ENCODE measurements around the gene ARHGEF5. TPM values are rescaled to one million over a fixed set of nuclear protein-coding genes. Genes with fewer than 3 reads are reported as not detected.
A peak's percentile ranks its signal among the peaks of the same experiment; 100 is the strongest.
"Not testable (repeated sequence)": the region's sequence is repeated elsewhere in the genome, so short reads cannot be mapped to it uniquely, and the experiment has no call there.

ARHGEF5 gene
- total RNA-seq, 1 experiment from 2014 or later, result 48.2 TPM

- CTCF ChIA-PET; H3K9me3 Mint-ChIP-seq (ENCODE audit: unreplicated experiment); intact Hi-C loops (cut with micrococcal nuclease); POLR2A ChIA-PET; H3K27ac Mint-ChIP-seq (ENCODE audit: low read depth, unreplicated experiment); BruUV-seq (replicated peaks); H3K36me3 Mint-ChIP-seq (ENCODE audit: insufficient read depth, unreplicated experiment); DNase-seq (ENCODE audit: unreplicated experiment); H3K27me3 Mint-ChIP-seq (ENCODE audit: insufficient read depth, unreplicated experiment); H3K4me3 Mint-ChIP-seq (ENCODE audit: unreplicated experiment); H3K4me1 Mint-ChIP-seq (ENCODE audit: insufficient read depth, unreplicated experiment): not testable (repeated sequence)
These were observed 14.0 kb downstream of the ARHGEF5 start for GRCh38 chr7:144369221-144369620.

DNA sequence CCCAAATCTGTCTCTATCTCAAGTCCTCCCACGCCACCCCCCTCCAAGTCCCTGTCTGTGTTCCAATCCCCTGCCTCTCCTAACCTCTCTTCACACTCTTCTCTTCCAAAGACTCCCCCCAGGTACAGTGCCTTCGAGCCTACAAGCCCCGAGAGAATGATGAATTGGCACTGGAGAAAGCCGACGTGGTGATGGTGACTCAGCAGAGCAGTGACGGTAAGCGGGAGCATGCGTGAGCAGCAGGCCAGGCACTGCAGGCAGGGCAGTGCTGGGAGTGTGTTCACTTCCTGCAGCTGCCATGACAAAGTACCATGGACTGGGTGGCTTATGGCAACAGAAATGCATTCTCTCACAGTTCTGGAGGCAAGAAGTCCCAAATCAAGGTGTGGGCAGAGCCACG is 23.4 kb downstream of the ARHGEF5 start:
- no peaks in the 10 kb centered on the region for H3K9me3 Mint-ChIP-seq (ENCODE audit: unreplicated experiment)
- H3K27ac Mint-ChIP-seq (ENCODE audit: low read depth, unreplicated experiment), result no peak overlapping the region
- no TSS peak for BruUV-seq (replicated peaks)
- peaks cover 26% of the 10 kb centered on the region for H3K36me3 Mint-ChIP-seq (ENCODE audit: insufficient read depth, unreplicated experiment)
- no peaks in the 10 kb centered on the region for H3K4me1 Mint-ChIP-seq (ENCODE audit: insufficient read depth, unreplicated experiment)
- DNase-seq (ENCODE audit: unreplicated experiment), result no peak
- intact Hi-C loops (cut with micrococcal nuclease), result no loop called here
- CTCF ChIA-PET, result interaction anchor here (1.4 kb wide), 1 partner anchor 12 kb away, joined by 4 read pairs; no protein-coding TSS in a partner anchor
- no peak for TF ChIP-seq CTCF (IDR thresholded peaks at IDR 0.05; ENCODE audit: unreplicated experiment)
- no peak overlapping the region for H3K4me3 Mint-ChIP-seq (ENCODE audit: unreplicated experiment)
- H3K27me3 Mint-ChIP-seq (ENCODE audit: insufficient read depth, unreplicated experiment), result no peaks in the 10 kb centered on the region
- POLR2A ChIA-PET, result no interaction called here

- no peak overlapping the region for H3K27ac Mint-ChIP-seq (ENCODE audit: low read depth, unreplicated experiment)
- intact Hi-C loops (cut with micrococcal nuclease), result no loop called here
- H3K36me3 Mint-ChIP-seq (ENCODE audit: insufficient read depth, unreplicated experiment), result peaks cover 26% of the 10 kb centered on the region
- no peak for DNase-seq (ENCODE audit: unreplicated experiment)
- TF ChIP-seq CTCF (IDR thresholded peaks at IDR 0.05; ENCODE audit: unreplicated experiment), result no peak
- CTCF ChIA-PET, result interaction anchor here (0.6 to 1.0 kb wide), 3 partner anchors 11 to 58 kb away, joined by 3 to 5 read pairs (median 4); no protein-coding TSS in a partner anchor
- POLR2A ChIA-PET, result interaction anchor here (0.6 kb wide), 1 partner anchor 28 kb away, joined by 3 read pairs; no protein-coding TSS in a partner anchor
- no peak overlapping the region for H3K4me3 Mint-ChIP-seq (ENCODE audit: unreplicated experiment)
- H3K27me3 Mint-ChIP-seq (ENCODE audit: insufficient read depth, unreplicated experiment), result no peaks in the 10 kb centered on the region
- H3K9me3 Mint-ChIP-seq (ENCODE audit: unreplicated experiment), result no peaks in the 10 kb centered on the region
- H3K4me1 Mint-ChIP-seq (ENCODE audit: insufficient read depth, unreplicated experiment), result peaks cover 10% of the 10 kb centered on the region
- no TSS peak for BruUV-seq (replicated peaks)
These were observed 24.7 kb downstream of the ARHGEF5 start for GRCh38 chr7:144379776-144380384.

DNA sequence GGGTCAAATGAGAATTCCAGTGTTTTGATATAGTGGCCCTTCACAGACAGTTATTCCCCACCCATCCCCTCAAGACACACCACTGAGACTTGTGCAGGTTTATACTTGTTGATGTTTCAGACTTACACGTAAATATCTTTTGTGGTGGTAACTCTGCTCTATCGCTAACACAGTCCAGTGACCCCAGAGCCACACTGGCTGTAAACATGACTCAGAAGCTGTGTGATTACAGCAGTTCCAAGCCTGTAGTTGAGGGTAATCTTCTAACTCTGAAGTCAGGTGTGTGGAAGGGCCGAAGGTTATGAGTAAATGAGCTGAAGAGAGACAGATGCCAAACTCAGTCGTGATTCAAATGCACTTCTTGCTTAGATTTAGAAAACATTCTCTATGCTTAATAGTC is 28.9 kb downstream of the ARHGEF5 start:
- POLR2A ChIA-PET, result interaction anchor here (2.0 kb wide), 1 partner anchor 9 kb away, joined by 5 read pairs; no protein-coding TSS in a partner anchor
- Mint-ChIP-seq H3K27ac (ENCODE audit: low read depth, unreplicated experiment) (no peak overlapping the region), H3K4me1 (ENCODE audit: insufficient read depth, unreplicated experiment) (peaks cover 27% of the 10 kb centered on the region), H3K9me3 (ENCODE audit: unreplicated experiment) (no peaks in the 10 kb centered on the region), H3K4me3 (ENCODE audit: unreplicated experiment) (no peak overlapping the region), H3K36me3 (ENCODE audit: insufficient read depth, unreplicated experiment) (peaks cover 9% of the 10 kb centered on the region), H3K27me3 (ENCODE audit: insufficient read depth, unreplicated experiment) (no peaks in the 10 kb centered on the region)
- CTCF ChIA-PET, result interaction anchor here (0.6 to 2.1 kb wide), 2 partner anchors 10 to 53 kb away, joined by 3 to 7 read pairs; no protein-coding TSS in a partner anchor
- no peak for TF ChIP-seq CTCF (IDR thresholded peaks at IDR 0.05; ENCODE audit: unreplicated experiment)
- intact Hi-C loops (cut with micrococcal nuclease), result no loop called here
- DNase-seq (ENCODE audit: unreplicated experiment), result peak; percentile 71
- no TSS peak for BruUV-seq (replicated peaks)
